ENCODE measurements around the gene HECA. TPM values are rescaled to one million over a fixed set of nuclear protein-coding genes. Genes with fewer than 3 reads are reported as not detected.

HECA gene
- total RNA-seq, 1 experiment from 2014 or later: 14.3 TPM

DNA sequence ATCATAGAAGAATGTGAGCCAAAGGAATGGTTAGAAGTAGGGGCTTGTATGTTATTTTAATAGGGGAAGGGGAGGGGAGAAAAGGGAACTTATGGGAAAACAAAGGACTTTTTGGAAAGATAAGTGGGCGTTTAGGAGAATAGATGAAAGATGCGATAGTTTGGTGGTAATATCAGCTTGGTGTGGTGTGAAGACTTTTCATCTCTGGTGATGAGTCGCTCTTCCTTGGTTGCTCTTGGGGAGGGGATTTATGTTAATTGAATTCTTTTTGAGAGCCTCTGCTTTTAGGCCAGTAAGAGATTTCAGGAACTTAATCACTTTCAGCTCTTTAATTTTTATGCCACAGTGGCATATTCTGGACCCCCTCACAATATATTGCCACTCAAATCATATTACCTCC, 10.8 kb downstream of the HECA start:
- TF ChIP-seq EZH2 (IDR thresholded peaks at IDR 0.05; ENCODE audit: borderline replicate concordance, low read depth, low read length, poor library complexity, severe bottlenecking): no peak
- TF ChIP-seq, protein P1, sequence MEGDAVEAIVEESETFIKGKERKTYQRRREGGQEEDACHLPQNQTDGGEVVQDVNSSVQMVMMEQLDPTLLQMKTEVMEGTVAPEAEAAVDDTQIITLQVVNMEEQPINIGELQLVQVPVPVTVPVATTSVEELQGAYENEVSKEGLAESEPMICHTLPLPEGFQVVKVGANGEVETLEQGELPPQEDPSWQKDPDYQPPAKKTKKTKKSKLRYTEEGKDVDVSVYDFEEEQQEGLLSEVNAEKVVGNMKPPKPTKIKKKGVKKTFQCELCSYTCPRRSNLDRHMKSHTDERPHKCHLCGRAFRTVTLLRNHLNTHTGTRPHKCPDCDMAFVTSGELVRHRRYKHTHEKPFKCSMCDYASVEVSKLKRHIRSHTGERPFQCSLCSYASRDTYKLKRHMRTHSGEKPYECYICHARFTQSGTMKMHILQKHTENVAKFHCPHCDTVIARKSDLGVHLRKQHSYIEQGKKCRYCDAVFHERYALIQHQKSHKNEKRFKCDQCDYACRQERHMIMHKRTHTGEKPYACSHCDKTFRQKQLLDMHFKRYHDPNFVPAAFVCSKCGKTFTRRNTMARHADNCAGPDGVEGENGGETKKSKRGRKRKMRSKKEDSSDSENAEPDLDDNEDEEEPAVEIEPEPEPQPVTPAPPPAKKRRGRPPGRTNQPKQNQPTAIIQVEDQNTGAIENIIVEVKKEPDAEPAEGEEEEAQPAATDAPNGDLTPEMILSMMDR (conservative IDR thresholded peaks at IDR 0.05; ENCODE audit: low read depth, low read length): no peak
- ChIA-PET CTCF (no interaction called here), POLR2A (ENCODE audit: low non-redundant PET) (no interaction called here)
- no peak overlapping the region for H3K4me3 ChIP-seq (ENCODE audit: low read depth, low read length, poor library complexity, severe bottlenecking)
- no peak overlapping the region for H3K27ac ChIP-seq (ENCODE audit: low read depth, low read length, poor library complexity, severe bottlenecking)
- no TSS peak for BruUV-seq (replicated peaks)
- intact Hi-C loops (cut with micrococcal nuclease; ENCODE audit: unreplicated experiment): no loop called here
- H3K9me3 ChIP-seq (ENCODE audit: low read depth, low read length, poor library complexity, severe bottlenecking): no peaks in the 10 kb centered on the region
- no peaks in the 10 kb centered on the region for H3K36me3 ChIP-seq (ENCODE audit: insufficient read depth, low read length, poor library complexity, severe bottlenecking)
- H3K27me3 ChIP-seq (replicated peaks; ENCODE audit: insufficient read depth, low read depth, low read length, poor library complexity): no peaks in the 10 kb centered on the region
- peaks cover 30% of the 10 kb centered on the region for H3K4me1 ChIP-seq (ENCODE audit: insufficient read depth, low read length, poor library complexity, severe bottlenecking)
- DNase-seq (ENCODE audit: low spot score): peak; percentile 31

DNA sequence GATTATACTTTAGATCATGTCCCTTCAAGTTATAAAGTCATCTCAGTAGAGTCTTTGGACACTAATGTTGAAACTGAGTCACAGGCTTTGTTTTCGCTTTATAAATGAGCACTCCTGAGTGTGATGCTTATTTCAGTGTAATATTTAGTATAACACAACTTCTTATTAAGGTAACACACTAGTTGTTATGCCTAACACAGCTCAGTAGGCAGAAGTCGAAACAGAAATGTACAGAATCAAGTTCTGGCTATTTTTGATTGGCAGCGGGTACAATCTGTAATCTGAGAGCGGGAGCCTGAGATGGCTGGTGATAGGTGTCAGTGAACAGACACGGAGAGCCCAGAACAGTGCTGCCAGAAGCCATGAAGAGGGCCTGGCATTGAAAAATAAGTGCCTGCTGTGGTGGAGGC, 11.4 kb downstream of the HECA start:
- H3K27me3 ChIP-seq (replicated peaks; ENCODE audit: insufficient read depth, low read depth, low read length, poor library complexity): no peaks in the 10 kb centered on the region
- intact Hi-C loops (cut with micrococcal nuclease; ENCODE audit: unreplicated experiment): no loop called here
- H3K4me1 ChIP-seq (ENCODE audit: insufficient read depth, low read length, poor library complexity, severe bottlenecking): peaks cover 30% of the 10 kb centered on the region
- BruUV-seq (replicated peaks): no TSS peak
- H3K36me3 ChIP-seq (ENCODE audit: insufficient read depth, low read length, poor library complexity, severe bottlenecking): no peaks in the 10 kb centered on the region
- ChIA-PET POLR2A (ENCODE audit: low non-redundant PET) (no interaction called here), CTCF (no interaction called here)
- DNase-seq (ENCODE audit: low spot score): no peak
- TF ChIP-seq, protein P1 (conservative IDR thresholded peaks at IDR 0.05; ENCODE audit: low read depth, low read length): no peak
- TF ChIP-seq EZH2 (IDR thresholded peaks at IDR 0.05; ENCODE audit: borderline replicate concordance, low read depth, low read length, poor library complexity, severe bottlenecking): no peak
- H3K4me3 ChIP-seq (ENCODE audit: low read depth, low read length, poor library complexity, severe bottlenecking): no peak overlapping the region
- H3K27ac ChIP-seq (ENCODE audit: low read depth, low read length, poor library complexity, severe bottlenecking): no peak overlapping the region
- H3K9me3 ChIP-seq (ENCODE audit: low read depth, low read length, poor library complexity, severe bottlenecking): no peaks in the 10 kb centered on the region

DNA sequence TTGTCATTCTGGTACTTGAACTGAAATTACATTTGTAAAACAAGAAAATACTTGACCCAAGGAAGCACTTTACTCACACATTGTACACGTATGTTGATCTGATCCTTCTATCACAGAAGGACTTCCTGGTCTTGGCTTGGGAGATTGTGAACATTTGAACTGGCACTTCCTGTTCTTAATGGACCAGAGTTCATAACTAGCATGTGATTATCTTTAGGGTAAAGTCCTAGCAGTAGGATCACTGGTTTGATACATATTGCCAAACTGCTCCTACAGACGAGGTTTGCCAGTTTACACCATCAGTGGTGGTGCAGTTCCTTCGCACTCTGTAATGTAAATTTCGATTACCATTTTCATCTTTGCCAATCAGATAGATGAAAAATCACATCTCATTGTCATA, 12.7 kb downstream of the HECA start:
- Histone ChIP-seq H3K4me3 (ENCODE audit: low read depth, low read length, poor library complexity, severe bottlenecking) (no peak overlapping the region), H3K4me1 (ENCODE audit: insufficient read depth, low read length, poor library complexity, severe bottlenecking) (peaks cover 35% of the 10 kb centered on the region), H3K27ac (ENCODE audit: low read depth, low read length, poor library complexity, severe bottlenecking) (no peak overlapping the region), H3K27me3 (replicated peaks; ENCODE audit: insufficient read depth, low read depth, low read length, poor library complexity) (no peaks in the 10 kb centered on the region), H3K9me3 (ENCODE audit: low read depth, low read length, poor library complexity, severe bottlenecking) (no peaks in the 10 kb centered on the region), H3K36me3 (ENCODE audit: insufficient read depth, low read length, poor library complexity, severe bottlenecking) (no peaks in the 10 kb centered on the region)
- BruUV-seq (replicated peaks): no TSS peak
- no peak for TF ChIP-seq EZH2 (IDR thresholded peaks at IDR 0.05; ENCODE audit: borderline replicate concordance, low read depth, low read length, poor library complexity, severe bottlenecking)
- TF ChIP-seq, protein P1 (conservative IDR thresholded peaks at IDR 0.05; ENCODE audit: low read depth, low read length): no peak
- ChIA-PET POLR2A (ENCODE audit: low non-redundant PET) (no interaction called here), CTCF (no interaction called here)
- intact Hi-C loops (cut with micrococcal nuclease; ENCODE audit: unreplicated experiment): no loop called here
- no peak for DNase-seq (ENCODE audit: low spot score)

All from A673 (cell line).